H9 (cell line): ENCODE measurements around the gene TSC1. TPM values are rescaled to one million over a fixed set of nuclear protein-coding genes. Genes with fewer than 3 reads are reported as not detected.
A peak's percentile ranks its signal among the peaks of the same experiment; 100 is the strongest.

ENCODE experiments used
- DNase-seq: peaks from one replicate; pipeline ENCODE4 v3.0.0-alpha.2; 2017
- H2AFZ ChIP-seq: one replicate; pipeline ENCODE4 v1.6.1; 2013; ENCODE audit warnings: mild to moderate bottlenecking, low read length, control low read depth, moderate library complexity
- H2AK5ac ChIP-seq: 2 replicates; pipeline ENCODE4 v1.6.1; 2013; ENCODE audit warnings: low read length, control low read depth, mixed read lengths; ENCODE audit not compliant: insufficient read length
- H2BK120ac ChIP-seq: one replicate; pipeline ENCODE4 v1.6.1; 2013; ENCODE audit warnings: low read depth, mild to moderate bottlenecking, low read length, control low read depth, inconsistent platforms; ENCODE audit not compliant: poor library complexity, severe bottlenecking
- H2BK12ac ChIP-seq: 2 replicates; pipeline ENCODE4 v1.6.1; 2013; ENCODE audit warnings: low read length, control low read depth, mixed read lengths, low read depth; ENCODE audit not compliant: insufficient read length
- H2BK15ac ChIP-seq: 2 replicates; pipeline ENCODE4 v1.6.1; 2013; ENCODE audit warnings: low read depth, low read length, control low read depth
- H2BK20ac ChIP-seq: one replicate; pipeline ENCODE4 v1.6.1; 2013; ENCODE audit warnings: low read depth, mild to moderate bottlenecking, low read length, control low read depth, inconsistent platforms; ENCODE audit not compliant: poor library complexity, severe bottlenecking
- H2BK5ac ChIP-seq: 2 replicates; pipeline ENCODE4 v1.6.1; 2013; ENCODE audit warnings: low read length, control low read depth, mixed read lengths; ENCODE audit not compliant: insufficient read length
- H3K14ac ChIP-seq: 2 replicates; pipeline ENCODE4 v1.6.1; 2013; ENCODE audit warnings: low read length, control low read depth; ENCODE audit not compliant: insufficient read depth
- H3K18ac ChIP-seq: 2 replicates; pipeline ENCODE4 v1.6.1; 2013; ENCODE audit warnings: low read depth, mild to moderate bottlenecking, mixed read lengths, low read length, control low read depth; ENCODE audit not compliant: insufficient read length
- H3K23ac ChIP-seq: 2 replicates; pipeline ENCODE4 v1.6.1; 2013; ENCODE audit warnings: low read length, control low read depth, mixed read lengths, low read depth; ENCODE audit not compliant: insufficient read length
- H3K23me2 ChIP-seq: 2 replicates; pipeline ENCODE4 v1.6.1; 2013; ENCODE audit warnings: low read depth, mild to moderate bottlenecking, mixed read lengths, low read length, control low read depth; ENCODE audit not compliant: insufficient read length, poor library complexity, severe bottlenecking
- H3K27ac ChIP-seq: 2 replicates; pipeline ENCODE4 v1.5.1; 2013; ENCODE audit warnings: low read length, control low read depth, mixed read lengths, low read depth; ENCODE audit not compliant: insufficient read length
- H3K27me3 ChIP-seq: 2 replicates; pipeline ENCODE4 v1.6.1; 2013; ENCODE audit warnings: low read length, control low read depth, inconsistent platforms; ENCODE audit not compliant: insufficient read depth
- H3K4ac ChIP-seq: 2 replicates; pipeline ENCODE4 v1.6.1; 2013; ENCODE audit warnings: low read depth, mild to moderate bottlenecking, control low read depth, inconsistent platforms, low read length, moderate library complexity
- H3K4me1 ChIP-seq: 2 replicates; pipeline ENCODE4 v1.6.1; 2013; ENCODE audit warnings: low read length, control low read depth, inconsistent platforms; ENCODE audit not compliant: insufficient read depth
- H3K4me2 ChIP-seq: 2 replicates; pipeline ENCODE4 v1.6.1; 2013; ENCODE audit warnings: low read length, control low read depth, mixed read lengths; ENCODE audit not compliant: insufficient read length, insufficient read depth
- H3K56ac ChIP-seq: 2 replicates; pipeline ENCODE4 v1.6.1; 2013; ENCODE audit warnings: low read depth, mild to moderate bottlenecking, mixed read lengths, low read length, control low read depth; ENCODE audit not compliant: insufficient read length
- H3K79me1 ChIP-seq: 2 replicates; pipeline ENCODE4 v1.6.1; 2013; ENCODE audit warnings: low read depth, mild to moderate bottlenecking, moderate library complexity, low read length, control low read depth, inconsistent platforms; ENCODE audit not compliant: insufficient read depth, poor library complexity, severe bottlenecking
- H3K79me2 ChIP-seq: 2 replicates; pipeline ENCODE4 v1.6.1; 2013; ENCODE audit warnings: low read length, control low read depth, inconsistent platforms; ENCODE audit not compliant: insufficient read depth
- H3K9ac ChIP-seq: 2 replicates; pipeline ENCODE4 v1.6.1; 2013; ENCODE audit warnings: low read length, control low read depth, mixed read lengths; ENCODE audit not compliant: insufficient read length; ENCODE audit errors: extremely low read depth
- H3K9me3 ChIP-seq: one replicate; pipeline ENCODE4 v1.6.1; 2013; ENCODE audit warnings: low read depth, low read length, inconsistent platforms; ENCODE audit not compliant: control insufficient read depth
- H3T11ph ChIP-seq: one replicate; pipeline ENCODE4 v1.6.1; 2013; ENCODE audit warnings: mild to moderate bottlenecking, low read length, control low read depth, inconsistent platforms
- H4K20me1 ChIP-seq: one replicate; pipeline ENCODE4 v1.6.1; 2013; ENCODE audit not compliant: control insufficient read depth, insufficient read length, insufficient read depth
- H4K5ac ChIP-seq: 2 replicates; pipeline ENCODE4 v1.6.1; 2013; ENCODE audit warnings: low read depth, mild to moderate bottlenecking, mixed read lengths, low read length, control low read depth; ENCODE audit not compliant: insufficient read length
- H4K8ac ChIP-seq: replicated peaks from 2 replicates; pipeline ENCODE4 v1.6.1; 2013; ENCODE audit warnings: low read length, control low read depth, mixed read lengths, low read depth; ENCODE audit not compliant: insufficient read length
- H4K91ac ChIP-seq: 2 replicates; pipeline ENCODE4 v1.6.1; 2013; ENCODE audit warnings: low read depth, mild to moderate bottlenecking, moderate library complexity, mixed read lengths, low read length, control low read depth; ENCODE audit not compliant: insufficient read length
- H3K27ac Mint-ChIP-seq, 3 experiments: 2 replicates in 2 of 3; 3 replicates in 1 of 3; pipeline ENCODE4 v1.8.0; 2020 to 2021; ENCODE audit warnings: mixed read lengths in 3 of 3, mild to moderate bottlenecking in 1 of 3, moderate library complexity in 1 of 3
- H3K27me3 Mint-ChIP-seq: 2 replicates; pipeline ENCODE4 v1.8.0; 2021; ENCODE audit warnings: low read depth, mild to moderate bottlenecking, moderate library complexity, mixed read lengths
- H3K36me3 Mint-ChIP-seq, 3 experiments: 2 replicates in 2 of 3; 3 replicates in 1 of 3; pipeline ENCODE4 v1.8.0; 2020 to 2021; ENCODE audit warnings: low read depth in 3 of 3, mixed read lengths in 3 of 3; ENCODE audit not compliant: insufficient read depth in 1 of 3
- H3K4me1 Mint-ChIP-seq, 2 experiments: 2 replicates each; pipeline ENCODE4 v1.8.0; 2020; ENCODE audit warnings: mixed read lengths in 2 of 2
- H3K4me3 Mint-ChIP-seq, 2 experiments: 2 replicates in 1 of 2; 3 replicates in 1 of 2; pipeline ENCODE4 v1.8.0; 2020 to 2021; ENCODE audit warnings: mild to moderate bottlenecking in 2 of 2, mixed read lengths in 2 of 2, moderate library complexity in 1 of 2
- H3K9me3 Mint-ChIP-seq, 2 experiments: 2 replicates in 1 of 2; 3 replicates in 1 of 2; pipeline ENCODE4 v1.8.0; 2020; ENCODE audit warnings: mild to moderate bottlenecking in 2 of 2, mixed read lengths in 2 of 2, moderate library complexity in 1 of 2
- WGBS: extraction: QIAGEN DNeasy Blood & Tissue Kit; methylation state at CpG from one replicate; pipeline ENCODE4 v1.1.7; 2013; ENCODE audit warnings: missing lambda C conversion rate, low lambda C conversion rate, mixed read lengths; ENCODE audit not compliant: insufficient read length; ENCODE audit errors: extremely low coverage; 5-methylcytosine and 5-hydroxymethylcytosine counted together
- total RNA-seq: library from RNA; stranded (reverse); gene quantifications from 2 replicates; pipeline ENCODE4 v1.2.1, GENCODE V29; 2021
- TF ChIP-seq, protein P1 (sequence below): fragments of 200-600 bp; sonication (generic); conservative IDR thresholded peaks from 3 replicates; pipeline ENCODE4 v1.8.0; 2021; ENCODE audit warnings: antibody characterized with exemption, mild to moderate bottlenecking

Gene TSC1
- total RNA-seq, 1 experiment from 2014 or later, result 32.7 TPM

DNA sequence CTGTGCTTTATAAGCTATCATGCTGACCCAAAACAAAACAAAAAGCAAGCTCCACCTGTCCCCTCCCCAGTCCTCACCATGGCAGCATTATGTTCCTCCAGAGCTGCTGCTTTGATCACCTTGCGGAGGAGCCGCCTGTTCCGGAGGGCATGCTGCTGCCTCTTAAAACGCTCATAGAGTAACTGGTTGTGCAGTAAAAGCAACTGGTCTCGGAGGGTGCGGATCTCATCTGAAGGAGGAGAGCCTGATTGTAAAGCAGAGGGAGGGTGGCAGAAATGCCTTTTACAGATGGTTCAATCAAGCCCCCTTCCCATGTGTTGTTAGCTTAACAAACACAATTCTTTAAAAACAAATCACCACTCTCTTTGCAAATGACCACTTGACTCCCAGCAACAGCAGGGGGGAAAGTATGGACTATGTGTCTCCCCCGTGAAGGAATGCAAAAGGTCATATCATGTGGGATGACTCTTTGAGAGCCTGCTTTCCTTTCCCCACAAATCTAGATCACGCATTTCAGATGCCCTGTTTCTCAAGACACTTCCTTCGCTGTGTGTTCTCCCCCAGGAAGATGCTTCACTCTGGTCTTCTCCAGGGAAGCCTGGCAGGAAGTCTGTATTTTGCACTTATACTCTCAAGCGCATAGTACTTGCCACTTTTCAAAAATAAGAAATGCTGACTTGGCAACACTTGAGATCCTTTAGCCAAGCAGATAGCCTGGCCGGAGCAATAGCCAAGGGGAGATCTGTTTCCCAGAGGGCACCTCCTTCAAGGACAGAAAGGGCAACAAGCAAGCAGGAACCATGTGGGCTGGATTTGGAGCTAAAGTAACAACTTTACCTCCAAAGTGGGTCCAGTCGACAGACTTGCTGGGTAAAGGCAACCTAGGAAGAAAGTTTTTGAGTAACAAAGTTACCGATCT, 40.6 kb downstream of the TSC1 start:
- WGBS, result no CpG with 5 or more reads among the region's 13 CpGs
- H2BK5ac ChIP-seq, result no peak overlapping the region
- Mint-ChIP-seq H3K9me3 (no peaks in the 10 kb centered on the region), H3K4me1 (peaks cover 18 to 24% of the 10 kb centered on the region in 2 experiments), H3K36me3 (peaks cover 4 to 36% (median 34%) of the 10 kb centered on the region in 3 experiments; a peak in 6 of 7 replicates), H3K4me3 (no peak overlapping the region; a peak in 1 of 5 replicates), H3K27me3 (no peaks in the 10 kb centered on the region), H3K27ac (peak overlapping the region; percentile 45 to 89 (median 53); a peak in 6 of 7 replicates)
- no peaks in the 10 kb centered on the region for H3K79me2 ChIP-seq
- DNase-seq, result peak; percentile 41
- H2AK5ac ChIP-seq, result no peak overlapping the region
- H3K27ac ChIP-seq, result no peak overlapping the region
- H2BK15ac ChIP-seq, result no peak overlapping the region
- no peak overlapping the region for H3T11ph ChIP-seq
- no peak overlapping the region for H2BK20ac ChIP-seq
- no peak overlapping the region for H2AFZ ChIP-seq
- H3K79me1 ChIP-seq, result no peaks in the 10 kb centered on the region
- no peaks in the 10 kb centered on the region for H3K23me2 ChIP-seq
- no peak overlapping the region for H3K18ac ChIP-seq
- no peak overlapping the region for H3K4me2 ChIP-seq
- no peak overlapping the region for H4K5ac ChIP-seq
- H3K56ac ChIP-seq, result no peak overlapping the region
- H2BK120ac ChIP-seq, result no peak overlapping the region
- no peaks in the 10 kb centered on the region; the same call in 1 of the 2 replicates for H3K4me1 ChIP-seq
- TF ChIP-seq, protein P1, sequence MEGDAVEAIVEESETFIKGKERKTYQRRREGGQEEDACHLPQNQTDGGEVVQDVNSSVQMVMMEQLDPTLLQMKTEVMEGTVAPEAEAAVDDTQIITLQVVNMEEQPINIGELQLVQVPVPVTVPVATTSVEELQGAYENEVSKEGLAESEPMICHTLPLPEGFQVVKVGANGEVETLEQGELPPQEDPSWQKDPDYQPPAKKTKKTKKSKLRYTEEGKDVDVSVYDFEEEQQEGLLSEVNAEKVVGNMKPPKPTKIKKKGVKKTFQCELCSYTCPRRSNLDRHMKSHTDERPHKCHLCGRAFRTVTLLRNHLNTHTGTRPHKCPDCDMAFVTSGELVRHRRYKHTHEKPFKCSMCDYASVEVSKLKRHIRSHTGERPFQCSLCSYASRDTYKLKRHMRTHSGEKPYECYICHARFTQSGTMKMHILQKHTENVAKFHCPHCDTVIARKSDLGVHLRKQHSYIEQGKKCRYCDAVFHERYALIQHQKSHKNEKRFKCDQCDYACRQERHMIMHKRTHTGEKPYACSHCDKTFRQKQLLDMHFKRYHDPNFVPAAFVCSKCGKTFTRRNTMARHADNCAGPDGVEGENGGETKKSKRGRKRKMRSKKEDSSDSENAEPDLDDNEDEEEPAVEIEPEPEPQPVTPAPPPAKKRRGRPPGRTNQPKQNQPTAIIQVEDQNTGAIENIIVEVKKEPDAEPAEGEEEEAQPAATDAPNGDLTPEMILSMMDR, result no peak; the same call in 2 of the 3 replicates
- no peak overlapping the region for H3K23ac ChIP-seq
- H4K91ac ChIP-seq, result no peak overlapping the region
- H3K9me3 ChIP-seq, result no peaks in the 10 kb centered on the region
- no peak overlapping the region for H3K14ac ChIP-seq
- H2BK12ac ChIP-seq, result no peak overlapping the region
- H3K9ac ChIP-seq, result no peak overlapping the region
- H4K8ac ChIP-seq, result no peak overlapping the region
- no peaks in the 10 kb centered on the region for H3K27me3 ChIP-seq
- H3K4ac ChIP-seq, result no peak overlapping the region
- no peaks in the 10 kb centered on the region for H4K20me1 ChIP-seq
